Activated CD8-positive, alpha-beta memory T cell treated with anti-CD3 and anti-CD28 coated beads, Interleukin-2, amount 50 U/mL, for 1 hour (primary cell): ENCODE data around the gene VWA5B2.

ENCODE experiments used
- DNase-seq: peaks from one replicate; pipeline ENCODE4 v3.0.0-alpha.2; 2020; ENCODE audit errors: extremely low read depth

VWA5B2 gene

DNA sequence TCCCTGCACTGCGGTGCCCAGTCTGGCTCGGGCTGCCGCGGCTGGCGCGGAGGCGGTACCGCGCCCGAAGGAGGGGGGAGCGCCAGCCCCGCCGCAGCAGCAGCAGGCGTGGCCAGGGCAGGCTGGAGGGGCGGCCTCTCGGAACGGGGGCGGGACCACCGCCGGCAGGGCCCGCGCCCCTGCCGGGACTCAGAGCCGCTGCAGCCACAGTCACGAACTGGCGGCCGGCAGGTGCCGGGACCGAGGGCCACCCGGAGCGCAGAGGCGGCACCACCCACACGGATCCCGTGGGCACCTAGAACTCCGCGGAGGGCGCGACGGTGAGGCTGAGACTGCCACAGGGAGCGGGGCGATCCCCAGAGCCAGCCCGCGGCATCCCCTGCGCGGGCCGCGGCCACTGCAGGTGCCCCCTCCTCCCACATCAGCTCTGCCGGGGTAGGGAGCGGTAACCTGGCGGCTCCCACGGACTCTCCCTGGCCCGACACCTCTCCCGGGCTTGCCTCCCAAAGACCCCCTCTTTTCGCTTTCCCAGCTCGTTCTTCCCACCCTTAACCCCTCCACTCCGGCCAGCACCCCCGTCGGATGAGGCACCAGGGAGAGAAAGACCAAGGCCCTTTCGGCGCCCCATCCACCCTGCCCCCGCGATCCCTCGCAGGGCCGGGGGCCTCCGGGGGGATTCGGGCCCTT is at the start of gene VWA5B2:
Gene VWA5B2, plus strand, starts transcription at position 192 of the 687 bp plus-strand sequence. CDS start 944 bp downstream, outside the sequence.
- DNase-seq: no peak

DNA sequence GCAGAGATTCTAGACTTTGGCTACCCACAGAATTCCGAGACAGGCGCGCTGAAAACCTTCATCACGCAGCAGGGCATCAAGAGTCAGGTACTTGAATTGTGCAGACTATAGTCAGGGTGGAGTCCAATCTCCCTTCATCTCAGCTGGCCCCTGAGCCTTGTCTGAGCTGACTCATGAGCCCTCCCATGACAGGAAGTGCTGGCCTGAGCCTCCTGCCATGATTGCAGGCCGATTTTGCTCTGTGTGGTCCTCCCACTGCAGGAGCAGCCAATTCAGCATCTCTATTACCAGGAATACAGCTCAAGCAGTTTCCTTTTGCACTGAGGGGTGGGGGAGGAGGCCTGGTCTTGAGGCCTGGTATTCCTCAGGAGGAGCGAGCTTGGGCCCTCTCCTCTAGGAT is 49.2 kb upstream of the VWA5B2 start:
- DNase-seq: no peak

DNA sequence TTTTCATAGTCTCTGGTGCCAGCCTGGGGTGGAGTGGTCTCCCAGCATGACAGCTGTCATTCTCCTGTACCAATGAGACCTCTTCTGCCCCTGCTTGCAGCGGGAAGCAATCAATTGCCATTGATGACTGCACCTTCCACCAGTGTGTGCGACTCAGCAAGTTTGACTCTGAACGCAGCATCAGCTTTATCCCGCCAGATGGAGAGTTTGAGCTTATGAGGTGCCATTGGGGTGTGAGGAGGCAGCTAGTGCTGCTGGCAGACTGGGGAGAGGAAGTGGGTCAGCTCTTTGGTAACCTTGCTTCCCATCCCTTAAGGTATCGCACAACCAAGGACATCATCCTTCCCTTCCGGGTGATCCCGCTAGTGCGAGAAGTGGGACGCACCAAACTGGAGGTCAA is 47.8 kb upstream of the VWA5B2 start:
- DNase-seq: no peak

DNA sequence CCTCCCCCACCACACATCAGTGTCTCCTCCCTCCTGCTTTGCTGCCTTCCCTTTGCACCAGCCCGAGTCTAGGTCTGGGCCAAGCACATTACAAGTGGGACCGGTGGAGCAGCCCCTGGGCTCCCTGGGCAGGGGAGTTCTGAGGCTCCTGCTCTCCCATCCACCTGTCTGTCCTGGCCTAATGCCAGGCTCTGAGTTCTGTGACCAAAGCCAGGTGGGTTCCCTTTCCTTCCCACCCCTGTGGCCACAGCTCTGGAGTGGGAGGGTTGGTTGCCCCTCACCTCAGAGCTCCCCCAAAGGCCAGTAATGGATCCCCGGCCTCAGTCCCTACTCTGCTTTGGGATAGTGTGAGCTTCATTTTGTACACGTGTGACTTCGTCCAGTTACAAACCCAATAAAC is 45.7 kb upstream of the VWA5B2 start:
- no peak for DNase-seq

DNA sequence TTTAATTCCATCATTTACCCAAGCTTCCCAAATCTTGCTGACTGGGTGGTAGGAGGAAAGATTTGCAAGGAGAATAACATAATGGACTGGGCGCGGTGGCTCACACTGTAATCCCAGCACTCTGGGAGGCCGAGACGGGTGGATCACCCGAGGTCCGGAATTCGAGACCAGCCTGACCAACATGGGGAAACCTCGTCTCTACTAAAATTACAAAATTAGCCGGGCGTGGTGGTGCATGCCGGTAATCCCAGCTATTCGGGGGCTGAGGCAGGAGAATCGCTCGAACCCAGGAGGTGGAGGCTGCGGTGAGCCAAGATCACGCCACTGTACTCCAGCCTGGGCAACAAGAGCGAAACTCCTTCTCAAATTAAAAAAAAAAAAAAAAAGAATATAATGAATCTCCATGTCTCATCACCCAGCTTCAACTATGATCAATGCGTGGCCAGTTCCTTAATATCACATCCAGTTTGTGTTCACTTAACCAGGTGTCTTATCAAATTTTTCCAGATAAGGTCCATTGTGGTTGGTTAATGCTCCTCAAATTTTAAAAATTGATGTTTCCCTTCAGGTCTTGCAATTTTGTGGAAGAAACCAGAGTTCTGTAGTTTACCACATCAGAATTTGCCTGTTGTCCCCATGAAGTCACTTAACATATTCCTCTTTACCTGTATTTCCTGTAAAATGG is 44.7 kb upstream of the VWA5B2 start:
- DNase-seq: no peak

DNA sequence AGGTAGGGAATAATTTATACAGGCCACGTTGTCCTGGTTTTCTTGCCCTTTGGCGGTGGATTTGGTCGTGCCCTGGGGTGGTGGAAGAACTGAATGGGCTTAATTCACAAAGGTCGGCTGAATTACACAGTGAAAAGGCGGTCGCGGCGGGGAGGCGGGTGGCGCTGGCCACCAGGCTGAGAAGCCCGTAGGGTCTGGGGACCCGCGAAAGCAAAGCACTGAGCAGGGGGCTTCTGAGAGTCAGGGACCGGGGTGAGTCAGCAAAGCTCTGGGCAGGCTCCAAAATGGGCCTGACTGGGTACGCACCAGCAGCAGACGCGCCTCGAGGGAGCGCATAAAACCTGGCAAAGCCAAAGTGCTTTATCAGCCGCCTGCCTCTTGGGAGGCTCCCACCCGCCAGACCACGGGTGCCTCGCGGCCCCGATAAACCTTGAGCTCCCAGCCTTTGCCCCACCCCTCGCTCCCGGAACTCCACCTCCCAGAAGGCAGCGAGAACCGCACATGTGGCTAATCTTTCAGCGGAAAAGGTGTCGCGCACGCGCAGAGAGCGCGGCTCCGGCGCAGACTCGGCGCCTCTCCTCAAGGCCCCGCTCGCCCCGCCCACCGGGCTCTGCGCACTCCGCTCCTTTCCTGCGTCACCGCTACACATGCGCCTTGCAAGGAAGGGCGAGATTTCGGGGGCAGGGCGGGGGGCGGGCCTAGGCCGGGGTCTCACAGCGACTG is 43.8 kb upstream of the VWA5B2 start:
- DNase-seq: peak; percentile 97

DNA sequence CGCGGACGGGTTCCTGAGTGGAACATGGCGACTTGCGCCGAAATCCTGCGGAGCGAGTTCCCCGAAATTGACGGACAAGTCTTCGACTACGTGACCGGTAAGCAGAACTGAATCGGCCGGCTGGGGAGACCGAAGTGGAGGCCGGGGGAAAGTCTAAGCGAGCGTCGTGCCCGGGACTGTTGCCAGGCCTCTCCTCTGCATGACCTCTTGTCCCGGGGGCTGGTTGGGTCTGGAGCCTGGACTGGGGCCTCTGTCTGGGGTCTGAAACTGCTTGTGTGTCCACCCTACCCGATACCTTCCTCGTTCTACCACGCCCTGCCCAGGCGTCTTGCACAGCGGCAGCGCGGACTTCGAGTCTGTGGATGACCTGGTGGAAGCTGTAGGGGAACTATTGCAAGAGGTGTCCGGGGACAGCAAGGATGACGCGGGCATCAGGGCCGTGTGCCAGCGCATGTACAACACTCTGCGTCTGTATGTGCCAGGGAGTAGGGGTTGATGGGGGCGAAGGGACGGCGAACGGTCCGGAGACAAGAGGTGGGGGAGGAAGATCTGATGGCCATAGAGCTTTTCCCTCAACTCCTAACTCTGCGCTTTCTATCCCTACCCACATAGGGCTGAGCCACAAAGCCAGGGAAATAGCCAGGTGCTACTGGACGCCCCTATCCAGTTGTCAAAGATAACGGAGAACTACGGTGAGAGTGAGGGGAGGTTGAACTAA is 43.0 kb upstream of the VWA5B2 start, which contains the start of gene ABCF3:
Gene ABCF3, plus strand, starts transcription at position 16 of the 718 bp plus-strand sequence. Its CDS starts 9 bp downstream, at position 25.
- DNase-seq: no peak

DNA sequence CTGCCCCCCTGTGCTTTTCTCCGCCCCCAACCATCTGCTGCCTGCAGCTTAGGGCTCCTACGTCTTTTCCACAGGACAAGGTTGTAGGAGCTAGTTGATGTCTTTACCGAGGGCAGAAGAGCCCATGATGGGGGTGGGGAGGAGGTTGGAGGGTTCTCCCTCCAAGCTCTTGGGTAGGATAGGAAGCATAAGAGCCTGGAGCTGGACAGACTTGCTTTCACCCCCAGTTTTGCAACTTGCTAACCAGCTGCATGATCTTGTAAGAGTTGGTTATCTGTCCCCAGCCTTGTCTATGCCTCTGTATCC is 42.5 kb upstream of the VWA5B2 start:
- no peak for DNase-seq

DNA sequence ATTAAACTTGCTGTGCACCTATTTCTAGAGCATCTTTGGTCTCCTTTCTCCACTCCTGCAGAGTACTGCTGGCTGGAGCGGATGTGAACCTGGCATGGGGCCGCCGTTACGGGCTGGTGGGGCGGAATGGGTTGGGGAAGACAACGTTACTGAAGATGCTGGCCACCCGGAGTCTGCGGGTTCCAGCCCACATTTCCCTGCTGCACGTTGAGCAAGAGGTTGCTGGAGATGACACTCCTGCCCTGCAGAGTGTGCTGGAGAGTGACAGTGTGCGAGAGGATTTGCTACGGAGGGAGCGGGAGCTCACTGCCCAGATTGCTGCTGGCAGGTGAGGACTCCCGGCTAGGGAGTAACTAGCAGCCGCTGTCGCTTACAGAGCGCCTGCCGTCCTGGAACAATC is 41.3 kb upstream of the VWA5B2 start:
- no peak for DNase-seq

DNA sequence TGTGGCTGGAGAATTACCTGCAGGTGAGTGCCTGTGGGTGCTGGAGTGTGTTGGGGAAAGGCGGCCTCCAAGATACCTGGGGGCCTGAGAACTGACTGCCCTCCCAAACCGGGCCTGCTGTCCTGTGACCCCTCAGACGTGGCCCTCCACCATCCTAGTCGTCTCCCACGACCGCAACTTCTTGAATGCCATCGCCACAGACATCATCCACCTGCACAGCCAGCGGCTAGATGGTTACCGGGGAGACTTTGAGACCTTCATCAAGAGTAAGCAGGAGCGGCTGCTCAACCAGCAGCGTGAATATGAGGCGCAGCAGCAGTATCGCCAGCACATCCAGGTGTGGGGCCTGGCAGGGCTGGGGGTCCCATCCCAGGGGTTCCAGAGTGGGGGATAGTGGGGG is 40.0 kb upstream of the VWA5B2 start:
- DNase-seq: no peak

DNA sequence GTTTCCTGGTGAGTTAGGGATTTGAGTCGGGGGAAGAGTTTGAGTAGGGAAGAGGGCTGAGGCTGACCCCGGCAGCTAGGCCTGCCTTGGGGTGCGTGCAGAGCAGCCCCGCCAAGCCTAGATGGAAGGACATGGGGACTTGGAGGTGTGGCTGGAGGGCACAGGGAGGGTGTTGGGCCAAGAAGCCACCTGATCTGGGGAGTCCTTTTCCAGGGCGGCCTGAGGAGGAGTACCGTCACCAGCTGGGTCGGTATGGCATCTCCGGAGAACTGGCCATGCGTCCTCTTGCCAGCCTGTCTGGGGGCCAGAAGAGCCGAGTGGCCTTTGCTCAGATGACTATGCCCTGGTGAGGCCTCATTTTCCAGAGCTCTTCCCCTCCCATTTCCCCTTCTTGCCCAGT is 36.5 kb upstream of the VWA5B2 start:
- DNase-seq: no peak

DNA sequence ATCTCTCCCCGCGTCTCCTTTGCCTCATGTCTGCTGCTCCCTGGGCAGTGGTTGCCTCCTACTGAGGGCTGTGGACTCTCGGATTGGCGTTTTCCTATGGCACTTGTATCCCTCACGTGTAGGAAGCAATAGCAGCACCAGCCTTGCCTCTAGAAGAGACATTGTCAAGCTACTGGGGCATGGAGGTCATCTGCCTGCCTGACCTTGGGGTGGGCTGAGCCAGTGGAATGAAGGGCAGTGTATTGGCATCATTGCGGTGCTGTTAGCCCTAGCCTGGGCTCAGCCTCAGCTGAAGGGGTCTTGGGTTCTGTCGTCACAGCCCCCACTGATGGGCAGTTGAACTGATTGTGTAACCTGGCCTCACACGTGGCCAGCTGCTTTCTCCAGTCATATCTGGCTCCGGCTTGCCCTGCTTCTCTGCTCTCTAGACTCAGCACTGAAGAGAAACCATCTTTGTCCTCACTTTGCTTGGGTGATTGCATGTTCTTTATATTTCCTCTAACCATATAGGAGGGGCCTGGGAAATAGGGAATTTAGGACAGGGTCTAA is 35.3 kb upstream of the VWA5B2 start:
- no peak for DNase-seq

DNA sequence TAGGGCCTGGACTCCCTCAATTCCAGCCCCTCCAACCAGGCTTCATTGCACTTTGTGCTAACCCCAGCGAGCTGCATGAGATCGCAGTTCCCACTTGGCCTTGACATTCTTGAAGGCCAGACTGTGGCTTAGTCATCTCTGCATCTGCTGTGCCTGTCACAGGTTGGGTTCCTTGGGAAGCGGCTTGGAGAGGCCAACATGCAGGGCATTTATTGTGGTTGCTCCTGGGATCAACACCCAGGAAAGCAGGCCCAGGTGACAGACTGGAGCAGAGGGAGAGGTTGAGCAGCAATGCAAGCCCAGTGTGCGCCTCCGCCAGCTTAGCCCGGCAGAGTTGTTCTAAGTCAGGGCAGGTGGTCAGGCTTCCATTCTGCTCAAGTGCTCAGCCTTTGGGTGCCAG is 32.8 kb upstream of the VWA5B2 start:
- no peak for DNase-seq

DNA sequence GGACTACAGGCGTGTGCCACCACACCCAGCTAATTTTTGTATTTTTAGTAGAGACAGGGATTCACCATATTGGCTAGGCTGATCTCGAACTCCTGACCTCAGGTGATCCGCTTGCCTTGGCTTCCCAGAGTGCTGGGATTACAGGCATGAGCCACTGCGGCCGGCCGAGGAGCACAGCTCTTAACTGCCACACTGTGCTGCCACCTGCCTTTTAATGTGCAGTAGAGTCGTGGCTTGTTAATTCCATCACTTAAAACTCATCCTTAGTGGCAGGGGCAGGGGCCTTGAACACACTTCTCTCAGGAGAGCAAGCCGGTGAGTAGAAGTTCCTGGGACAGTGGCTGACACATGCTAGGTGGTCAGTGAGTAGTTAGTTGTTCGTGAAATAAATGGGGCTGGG is 30.9 kb upstream of the VWA5B2 start:
- DNase-seq: no peak

DNA sequence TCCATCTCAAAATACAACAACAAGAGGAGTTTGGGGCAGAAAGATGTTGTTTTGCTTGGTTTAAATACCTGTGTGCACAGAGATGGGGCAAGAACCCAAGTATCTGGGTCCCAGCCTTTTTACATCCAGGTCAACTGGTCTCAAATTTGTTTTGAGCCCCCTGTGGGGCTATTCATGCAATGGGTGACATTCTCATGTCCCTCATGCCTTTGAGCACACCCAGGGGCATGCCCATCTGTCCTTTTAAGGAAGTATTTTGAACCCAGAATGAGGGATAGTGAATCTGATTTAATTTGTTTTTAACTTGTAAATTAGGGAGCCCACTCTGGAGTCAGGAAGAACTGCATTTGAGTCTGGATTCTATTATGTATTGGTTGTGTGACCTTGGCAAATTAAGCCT is 28.6 kb upstream of the VWA5B2 start:
- no peak for DNase-seq

DNA sequence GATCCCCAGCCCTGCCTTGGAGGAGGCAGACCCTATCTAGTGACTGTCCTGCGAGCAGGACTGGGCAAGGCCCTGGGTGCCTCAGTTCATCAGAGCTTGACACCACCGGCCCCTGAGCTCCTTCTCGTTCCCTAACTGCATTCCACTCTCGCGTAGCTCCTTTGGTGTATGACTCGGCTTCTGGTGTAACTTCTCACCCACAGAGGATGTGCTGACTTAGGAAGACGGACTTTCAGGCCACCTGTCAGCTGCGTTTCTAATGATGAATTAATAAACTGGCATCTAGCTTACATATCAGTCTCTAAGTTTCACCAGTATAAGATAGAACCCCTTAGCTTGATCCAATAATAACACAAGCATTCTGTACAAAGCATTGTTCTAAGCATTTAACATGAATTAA is 25.9 kb upstream of the VWA5B2 start:
- no peak for DNase-seq

DNA sequence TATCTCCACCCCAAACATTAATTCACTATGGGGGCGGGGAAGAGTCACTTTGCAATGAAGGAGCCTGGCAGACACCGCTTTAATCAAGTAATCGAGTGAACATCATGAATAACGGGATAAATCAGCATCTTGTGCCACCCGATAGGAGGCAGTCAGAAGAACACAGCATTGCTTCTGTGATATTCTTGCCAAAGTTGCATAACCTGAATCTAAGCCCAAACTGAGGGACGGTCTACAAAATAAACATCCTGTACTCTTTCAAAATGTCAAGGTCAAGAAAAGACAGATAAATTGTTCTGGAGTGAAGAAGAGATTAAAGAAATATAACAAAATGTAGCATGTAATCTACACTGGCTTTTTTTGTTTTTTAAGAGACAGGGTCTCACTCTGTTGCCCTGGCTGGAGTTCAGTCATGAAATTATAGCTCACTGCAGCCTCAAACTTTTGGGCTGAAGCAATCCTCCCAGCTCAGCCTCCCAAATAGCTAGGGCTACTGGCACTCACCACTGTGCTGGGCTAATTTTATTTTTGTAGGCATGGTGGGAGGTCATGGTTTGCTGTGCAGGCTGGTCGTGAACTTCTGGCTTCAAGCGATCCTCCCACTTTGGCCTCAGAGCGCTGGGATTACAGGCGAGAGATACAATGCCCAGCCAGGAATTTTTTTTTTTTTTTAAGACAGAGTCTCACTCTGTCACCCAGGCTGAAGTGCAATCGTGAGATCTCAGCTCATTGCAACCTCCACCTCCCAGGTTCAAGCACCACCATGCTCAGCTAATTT is 20.1 kb upstream of the VWA5B2 start:
- no peak for DNase-seq

DNA sequence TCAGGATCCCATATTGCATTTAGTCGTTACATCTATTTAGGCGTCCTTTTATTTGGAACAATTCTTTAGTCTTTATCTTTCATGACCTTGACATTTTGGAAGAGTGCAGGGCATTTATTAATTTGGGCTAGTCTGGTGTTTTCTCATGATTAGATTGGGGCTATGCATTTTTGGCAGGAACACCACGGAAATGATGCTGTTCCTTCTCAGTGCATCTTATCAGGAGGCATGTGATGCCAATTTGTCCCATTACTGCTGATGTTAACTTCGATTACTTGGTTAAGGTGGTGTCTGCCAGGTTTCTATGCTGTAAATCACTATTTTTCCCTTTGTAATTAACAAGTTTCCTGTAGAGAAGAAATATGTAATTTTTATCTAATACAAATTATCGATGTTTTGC is 18.1 kb upstream of the VWA5B2 start:
- no peak for DNase-seq

DNA sequence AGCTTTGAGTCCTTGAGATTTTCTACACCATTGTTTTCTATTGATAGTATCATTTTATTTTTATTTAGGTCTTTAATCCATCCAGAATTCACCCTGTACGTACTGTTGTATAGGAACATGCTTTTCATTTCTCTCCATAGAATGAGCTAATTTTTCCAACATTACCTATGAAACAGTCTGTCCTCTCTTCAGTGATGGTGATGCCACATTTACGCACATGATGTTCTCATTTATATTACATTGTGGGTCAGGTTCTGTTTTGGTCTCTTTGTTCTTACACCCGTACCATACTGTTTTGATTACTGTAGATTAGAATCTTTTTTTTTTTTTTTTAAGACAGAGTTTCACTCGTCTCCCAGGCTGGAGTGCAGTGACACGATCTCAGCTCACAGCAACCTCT is 17.7 kb upstream of the VWA5B2 start:
- no peak for DNase-seq

DNA sequence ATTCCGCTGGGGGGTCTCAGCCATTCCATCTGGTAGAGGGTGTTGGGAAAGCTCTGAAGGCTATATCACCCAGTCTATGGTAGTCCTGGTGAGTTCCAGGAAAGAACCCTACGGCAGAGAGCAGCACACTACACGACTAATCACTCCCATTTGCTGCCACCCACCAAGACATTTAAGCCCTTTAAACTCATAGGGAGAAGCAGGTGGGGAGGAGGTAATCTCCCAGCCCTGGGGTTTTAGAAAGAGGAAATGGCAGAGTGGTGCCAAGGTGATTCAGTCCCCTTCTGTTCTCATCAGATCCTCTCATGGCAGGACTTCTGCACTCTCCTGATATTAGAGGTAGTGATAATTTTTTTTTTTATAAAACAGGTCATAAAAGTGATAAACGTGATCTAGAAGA is 10.6 kb upstream of the VWA5B2 start:
- no peak for DNase-seq

DNA sequence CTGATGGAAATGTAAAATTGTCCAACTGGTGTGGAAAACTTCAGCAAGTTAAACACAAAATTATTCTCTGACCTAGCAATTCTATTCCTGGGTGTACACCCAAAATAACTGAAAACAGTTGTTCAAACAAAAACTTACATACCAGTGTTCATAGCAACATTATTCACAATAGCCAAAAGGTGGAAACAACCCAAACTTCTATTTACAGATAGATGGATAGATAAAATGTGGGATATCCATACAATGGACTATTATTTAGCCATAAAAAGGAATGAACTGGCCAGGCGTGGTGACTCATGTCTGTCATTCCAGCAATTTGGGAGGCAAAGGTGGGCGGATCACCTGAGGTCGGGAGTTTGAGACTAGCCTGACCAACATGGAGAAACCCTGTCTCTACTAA is 6.9 kb upstream of the VWA5B2 start:
- DNase-seq: no peak
